Cardiac muscle cell (in vitro differentiated cells and primary cell): ENCODE data around the gene TPD52L2. TPM values are rescaled to one million over a fixed set of nuclear protein-coding genes. Genes with fewer than 3 reads are reported as not detected.

ENCODE experiments used
- DNase-seq, 2 donors: peaks; one replicate each; pipeline versions ENCODE4 v3.0.0 to v3.0.0-alpha.2; 2010 to 2017; ENCODE audit warnings: low read depth in 1 of 2, low spot score in 1 of 2
- H3K27ac ChIP-seq: fragments of 200-600 bp; sonication (generic); 2 replicates; pipeline ENCODE4 v1.5.1; 2016
- H3K27me3 ChIP-seq: fragments of 200-600 bp; sonication (generic); 2 replicates; pipeline ENCODE4 v1.6.0; 2016; ENCODE audit warnings: control low read depth
- H3K36me3 ChIP-seq: fragments of 200-600 bp; sonication (generic); 2 replicates; pipeline ENCODE4 v1.5.1; 2016; ENCODE audit warnings: control low read depth
- H3K4me1 ChIP-seq: fragments of 200-600 bp; sonication (generic); 2 replicates; pipeline ENCODE4 v1.8.1; 2017; ENCODE audit warnings: low read depth, mild to moderate bottlenecking, mixed run types
- H3K4me3 ChIP-seq: fragments of 200-600 bp; sonication (generic); 2 replicates; pipeline ENCODE4 v1.5.1; 2016; ENCODE audit warnings: mild to moderate bottlenecking
- H3K9me3 ChIP-seq: fragments of 200-600 bp; sonication (generic); 2 replicates; pipeline ENCODE4 v1.5.1; 2017; ENCODE audit warnings: low read depth, mild to moderate bottlenecking, control low read depth
- CTCF ChIP-seq: IDR thresholded peaks from 2 replicates; pipeline ENCODE4 v1.5.1; 2012; ENCODE audit warnings: low read depth, mild to moderate bottlenecking, low read length
- polyA plus RNA-seq: library from polyadenylated mRNA; unstranded; fragments of >200 nt; fragmentation: Nextera tagmentation; extraction: Ambion mirVana; gene quantifications from 2 replicates; pipeline ENCODE4 v1.2.1, GENCODE V29; 2016
- total RNA-seq: library from RNA; depleted of rRNA; stranded (reverse); fragments of >200 nt; gene quantifications from 2 replicates; pipeline ENCODE4 v1.2.3, GENCODE V29; 2016

Gene TPD52L2
- total and polyA plus RNA-seq, 2 experiments from 2014 or later: 103 to 114 TPM

- Histone ChIP-seq H3K27ac (no peak overlapping the region), H3K27me3 (no peaks in the 10 kb centered on the region), H3K9me3 (no peaks in the 10 kb centered on the region), H3K4me3 (no peak overlapping the region), H3K4me1 (no peaks in the 10 kb centered on the region), H3K36me3 (peaks cover 17% of the 10 kb centered on the region)
- TF ChIP-seq CTCF: no peak
- no peak for DNase-seq
Measured at GRCh38 chr20:63939061-63939935, 74.2 kb downstream of the TPD52L2 start.

GRCh38 chr20:63940071-63940471 lies 75.0 kb downstream of the TPD52L2 start:
- DNase-seq: no peak
- Histone ChIP-seq H3K4me1 (no peaks in the 10 kb centered on the region), H3K4me3 (no peak overlapping the region), H3K27ac (no peak overlapping the region), H3K9me3 (no peaks in the 10 kb centered on the region), H3K27me3 (no peaks in the 10 kb centered on the region), H3K36me3 (peaks cover 22% of the 10 kb centered on the region)
- no peak for TF ChIP-seq CTCF

- no peak overlapping the region for H3K4me3 ChIP-seq
- no peak overlapping the region for H3K27ac ChIP-seq
- H3K9me3 ChIP-seq: no peaks in the 10 kb centered on the region
- H3K27me3 ChIP-seq: no peaks in the 10 kb centered on the region
- no peak for TF ChIP-seq CTCF
- no peaks in the 10 kb centered on the region for H3K4me1 ChIP-seq
- peaks cover 22% of the 10 kb centered on the region for H3K36me3 ChIP-seq
- no peak for DNase-seq
Measured at GRCh38 chr20:63940472-63941266, 75.6 kb downstream of the TPD52L2 start.

Other genes with a start within 250 kb of the TPD52L2 start
- gene GMEB2, start 238.2 kb upstream of the TPD52L2 start, total RNA-seq: 10.9 and 15.4 TPM in 2 replicates
- 10.8 and 11.4 TPM in 2 replicates for gene GMEB2, start 238.2 kb upstream of the TPD52L2 start, polyA plus RNA-seq
- gene STMN3, start 211.8 kb upstream of the TPD52L2 start, total RNA-seq: 6.6 and 18.4 TPM in 2 replicates
- gene STMN3, start 211.8 kb upstream of the TPD52L2 start, polyA plus RNA-seq: 5.7 and 9.9 TPM in 2 replicates
- gene RTEL1, start 207.0 kb upstream of the TPD52L2 start, total RNA-seq: 14.9 TPM in 2 replicates
- gene RTEL1, start 207.0 kb upstream of the TPD52L2 start, polyA plus RNA-seq: 14.8 and 15.8 TPM in 2 replicates
- 9.5 and 10.3 TPM in 2 replicates for gene TNFRSF6B, start 168.6 kb upstream of the TPD52L2 start, total RNA-seq
- 3.3 and 4.9 TPM in 2 replicates for gene TNFRSF6B, start 168.6 kb upstream of the TPD52L2 start, polyA plus RNA-seq
- 46.1 and 61.3 TPM in 2 replicates for gene ARFRP1, start 157.3 kb upstream of the TPD52L2 start, total RNA-seq
- 75.0 and 85.1 TPM in 2 replicates for gene ARFRP1, start 157.3 kb upstream of the TPD52L2 start, polyA plus RNA-seq
- 36.3 and 48.8 TPM in 2 replicates for gene ZGPAT, start 157.2 kb upstream of the TPD52L2 start, total RNA-seq
- gene ZGPAT, start 157.2 kb upstream of the TPD52L2 start, polyA plus RNA-seq: 30.0 and 37.5 TPM in 2 replicates
- 10.1 and 19.2 TPM in 2 replicates for gene LIME1, start 128.6 kb upstream of the TPD52L2 start, total RNA-seq
- 7.0 and 17.4 TPM in 2 replicates for gene LIME1, start 128.6 kb upstream of the TPD52L2 start, polyA plus RNA-seq
- gene SLC2A4RG, start 125.5 kb upstream of the TPD52L2 start, total RNA-seq: 79.2 and 177 TPM in 2 replicates
- gene SLC2A4RG, start 125.5 kb upstream of the TPD52L2 start, polyA plus RNA-seq: 46.6 and 58.0 TPM in 2 replicates
- gene ZBTB46, start 34.0 kb upstream of the TPD52L2 start, total RNA-seq: 43.1 and 53.4 TPM in 2 replicates
- 24.1 and 24.5 TPM in 2 replicates for gene ZBTB46, start 34.0 kb upstream of the TPD52L2 start, polyA plus RNA-seq
- not detected in 2 replicates for gene ABHD16B, start 3.8 kb upstream of the TPD52L2 start, total RNA-seq
- gene ABHD16B, start 3.8 kb upstream of the TPD52L2 start, polyA plus RNA-seq: 3.4 and 4.6 TPM in 2 replicates
- gene DNAJC5, start 29.9 kb downstream of the TPD52L2 start, total RNA-seq: 37.7 and 45.4 TPM in 2 replicates
- gene DNAJC5, start 29.9 kb downstream of the TPD52L2 start, polyA plus RNA-seq: 9.4 and 10.2 TPM in 2 replicates
- 40.2 and 53.5 TPM in 2 replicates for gene UCKL1, start 91.1 kb downstream of the TPD52L2 start, total RNA-seq
- gene UCKL1, start 91.1 kb downstream of the TPD52L2 start, polyA plus RNA-seq: 84.2 and 96.3 TPM in 2 replicates
- 41.6 and 45.8 TPM in 2 replicates for gene ZNF512B, start 104.7 kb downstream of the TPD52L2 start, total RNA-seq
- gene ZNF512B, start 104.7 kb downstream of the TPD52L2 start, polyA plus RNA-seq: 13.7 and 15.3 TPM in 2 replicates
- gene SAMD10, start 114.4 kb downstream of the TPD52L2 start, total RNA-seq: 20.3 and 20.8 TPM in 2 replicates
- gene SAMD10, start 114.4 kb downstream of the TPD52L2 start, polyA plus RNA-seq: 22.6 and 36.5 TPM in 2 replicates
- gene PRPF6, start 115.9 kb downstream of the TPD52L2 start, total RNA-seq: 62.6 and 67.6 TPM in 2 replicates
- gene PRPF6, start 115.9 kb downstream of the TPD52L2 start, polyA plus RNA-seq: 73.5 and 78.7 TPM in 2 replicates
- gene C20orf204, start 170.9 kb downstream of the TPD52L2 start, total RNA-seq: 0.88 and 2.2 TPM in 2 replicates
- gene C20orf204, start 170.9 kb downstream of the TPD52L2 start, polyA plus RNA-seq: 0.35 and 0.76 TPM in 2 replicates
- 0.06 and 0.14 TPM in 2 replicates for gene SOX18, start 184.4 kb downstream of the TPD52L2 start, total RNA-seq
- gene SOX18, start 184.4 kb downstream of the TPD52L2 start, polyA plus RNA-seq: 3.5 TPM in 1 of 2 replicates, not detected in the other
- 96.0 and 97.3 TPM in 2 replicates for gene TCEA2, start 197.9 kb downstream of the TPD52L2 start, total RNA-seq
- gene TCEA2, start 197.9 kb downstream of the TPD52L2 start, polyA plus RNA-seq: 157 and 169 TPM in 2 replicates
- 12.3 and 14.1 TPM in 2 replicates for gene RGS19, start 214.2 kb downstream of the TPD52L2 start, total RNA-seq
- 9.0 and 12.9 TPM in 2 replicates for gene RGS19, start 214.2 kb downstream of the TPD52L2 start, polyA plus RNA-seq
- 5.3 and 9.6 TPM in 2 replicates for gene OPRL1, start 214.8 kb downstream of the TPD52L2 start, total RNA-seq
- gene OPRL1, start 214.8 kb downstream of the TPD52L2 start, polyA plus RNA-seq: 2.1 and 2.9 TPM in 2 replicates
- 0.21 and 5.6 TPM in 2 replicates for gene LKAAEAR1, start 219.1 kb downstream of the TPD52L2 start, total RNA-seq
- 0.47 and 2.2 TPM in 2 replicates for gene LKAAEAR1, start 219.1 kb downstream of the TPD52L2 start, polyA plus RNA-seq
- gene NPBWR2, start 242.3 kb downstream of the TPD52L2 start, total RNA-seq: not detected in 2 replicates
- not detected in 2 replicates for gene NPBWR2, start 242.3 kb downstream of the TPD52L2 start, polyA plus RNA-seq